K562 (cell line): ENCODE results near the gene MICAL1. TPM values are rescaled to one million over a fixed set of nuclear protein-coding genes. Genes with fewer than 3 reads are reported as not detected.

Source experiments
- ATAC-seq: fragments of 200-7000 bp; cut with Tn5 transposase; 3 replicates; pipeline ENCODE4 v1.9.1; 2020; ENCODE audit warnings: moderate library complexity
- BruUV-seq: library from RNA; stranded (reverse); fragments of 400-500 nt; replicated peaks from 2 replicates; lab custom pipeline; 2021; lab: Mats Ljungman, UMichigan
- CTCF ChIA-PET: fragments of 300-600 bp; formaldehyde crosslinking; extraction: SDS; loops from one replicate; lab custom pipeline; 2021; ENCODE audit warnings: low intra/inter-chr PET ratio; lab: Yijun Ruan, JAX
- POLR2A ChIA-PET: fragments of 300-600, 350-650 bp; sonication (Branson Sonifier 250); formaldehyde crosslinking; extraction: SDS; loops from one replicate; lab custom pipeline; 2021; ENCODE audit warnings: antibody characterized with exemption, inconsistent platforms; lab: Yijun Ruan, JAX
- DNase-seq, 4 experiments: peaks; one replicate each; pipeline versions ENCODE4 v3.0.0 to v3.0.0-alpha.2; 2011 to 2018; ENCODE audit warnings: low spot score in 3 of 4, mixed read lengths in 3 of 4; ENCODE audit errors: extremely low read depth in 1 of 4
- FAIRE-seq: peaks from 2 replicates; lab custom pipeline; 2011; peaks lifted over from hg19 to GRCh38; lab: Jason Lieb, UNC
- H2AFZ ChIP-seq: 2 replicates; pipeline ENCODE4 v1.6.0; 2011; ENCODE audit warnings: low read depth, low read length, control low read depth, inconsistent platforms
- H3K27ac ChIP-seq: fragments of 200-600 bp; 3 replicates; pipeline ENCODE4 v1.8.0; 2011; ENCODE audit warnings: low read depth, mild to moderate bottlenecking, control low read depth, inconsistent platforms, low read length, moderate library complexity, mixed read lengths; ENCODE audit errors: extremely low read depth
- H3K27me3 ChIP-seq, 2 experiments: fragments of 300-600 bp in 1 of 2; 2 replicates in 1 of 2; 3 replicates in 1 of 2; pipeline versions ENCODE4 v1.6.0 to v1.8.0; 2011; ENCODE audit warnings: inconsistent platforms in 2 of 2, low read length in 2 of 2, mild to moderate bottlenecking in 1 of 2, mixed read lengths in 1 of 2, moderate library complexity in 1 of 2; ENCODE audit not compliant: control insufficient read depth in 2 of 2, insufficient read depth in 2 of 2
- H3K36me3 ChIP-seq: fragments of 300-600 bp; 3 replicates; pipeline ENCODE4 v1.8.0; 2011; ENCODE audit warnings: mild to moderate bottlenecking, low read length, inconsistent platforms; ENCODE audit not compliant: control insufficient read depth, insufficient read depth
- H3K4me1 ChIP-seq, 2 experiments: fragments of 200-600 bp in 1 of 2; replicated peaks in 1 of 2; 2 replicates in 1 of 2; 3 replicates in 1 of 2; pipeline versions ENCODE4 v1.5.1 to v1.8.0; 2011; ENCODE audit warnings: inconsistent platforms in 2 of 2, low read length in 2 of 2, mild to moderate bottlenecking in 1 of 2, mixed read lengths in 1 of 2, moderate library complexity in 1 of 2; ENCODE audit not compliant: control insufficient read depth in 2 of 2, insufficient read depth in 2 of 2
- H3K4me2 ChIP-seq: 2 replicates; pipeline ENCODE4 v1.6.1; 2011; ENCODE audit warnings: low read length, control low read depth, inconsistent platforms, mixed read lengths; ENCODE audit not compliant: insufficient read depth
- H3K4me3 ChIP-seq: fragments of 200-600 bp; sonication (generic), shearing (Covaris generic); 2 replicates; pipeline ENCODE4 v1.5.1; 2016; ENCODE audit warnings: control low read depth, inconsistent platforms
- H3K79me2 ChIP-seq: fragments of 200-600 bp; 3 replicates; pipeline ENCODE4 v1.8.0; 2011; ENCODE audit warnings: low read length, inconsistent platforms; ENCODE audit not compliant: control insufficient read depth, insufficient read depth
- H3K9ac ChIP-seq, 2 experiments: 2 replicates each; pipeline versions ENCODE4 v1.6.0 to v1.6.1; 2011; ENCODE audit warnings: low read depth in 2 of 2, low read length in 2 of 2, control low read depth in 1 of 2, inconsistent platforms in 1 of 2, mild to moderate bottlenecking in 1 of 2, mixed read lengths in 1 of 2; ENCODE audit not compliant: insufficient read depth in 1 of 2
- H3K9me1 ChIP-seq: one replicate; pipeline ENCODE4 v1.6.0; 2011; ENCODE audit warnings: inconsistent platforms, mild to moderate bottlenecking, low read length, moderate library complexity; ENCODE audit not compliant: control insufficient read depth, insufficient read depth
- H3K9me3 ChIP-seq: replicated peaks from 2 replicates; pipeline ENCODE4 v1.5.1; 2011; ENCODE audit warnings: low read depth, low read length, inconsistent platforms; ENCODE audit not compliant: control insufficient read depth, insufficient read depth
- H4K20me1 ChIP-seq: replicated peaks from 2 replicates; pipeline ENCODE4 v1.6.1; 2011; ENCODE audit warnings: low read length, inconsistent platforms, mixed read lengths; ENCODE audit not compliant: control insufficient read depth, insufficient read depth
- CEBPG ChIP-seq, 3 experiments: fragments of 200-800 bp in 1 of 3; sonication (Bioruptor generic) in 1 of 3; sonication (generic) in 1 of 3; formaldehyde crosslinking in 1 of 3; IDR thresholded peaks in 2 of 3; conservative IDR thresholded peaks in 1 of 3; 2 replicates each; pipeline versions ENCODE4 v1.6.1 to v1.8.0; 2016 to 2022; ENCODE audit warnings: missing compliant biosample characterization in 2 of 3, missing genetic modification characterization in 2 of 3, mild to moderate bottlenecking in 1 of 3, missing genetic modification reagents in 1 of 3
- ELF2 ChIP-seq: fragments of 250-450 bp; sonication (Bioruptor Pico); IDR thresholded peaks from 2 replicates; pipeline ENCODE4 v1.5.0; 2021; ENCODE audit warnings: mild to moderate bottlenecking
- MAFF ChIP-seq: IDR thresholded peaks from 2 replicates; pipeline ENCODE4 v1.6.1; 2012; ENCODE audit warnings: low read length, improper control_type of control experiment
- WGBS: fragments of 100-300 bp; shearing (Covaris generic); methylation state at CpG from one replicate; pipeline ENCODE4 v1.1.6; 2016; ENCODE audit warnings: low coverage, mixed read lengths; ENCODE audit not compliant: insufficient coverage; ENCODE audit errors: missing lambda C conversion rate; 5-methylcytosine and 5-hydroxymethylcytosine counted together
- in situ Hi-C: fragments of 300-500 bp; cut with MboI; formaldehyde crosslinking; loops from 4 replicates; pipeline ENCODE4 v1.15.0; 2018; ENCODE audit warnings: inconsistent platforms, mixed read lengths
- intact Hi-C: fragments of 100-400 bp; cut with micrococcal nuclease; formaldehyde crosslinking; loops from 2 replicates; pipeline ENCODE4 v1.14.2; 2022
- polyA plus RNA-seq, 8 experiments: library from polyadenylated mRNA; depleted of rRNA in 4 of 8; stranded (reverse) in 5 of 8; unstranded in 3 of 8; fragments of >200 nt; fragmentation: Nextera tagmentation in 2 of 8; fragmentation: Illumina TruSeq in 1 of 8; extraction: Ambion mirVana in 2 of 8; extraction: Trizol in 1 of 8; gene quantifications; 2 replicates each; pipeline versions ENCODE4 v1.2.1 to v1.2.3, GENCODE V29; 2011 to 2014; ENCODE audit warnings: inconsistent platforms in 1 of 8, missing spikeins in 1 of 8
- total RNA-seq, 7 experiments: library from RNA; depleted of rRNA in 6 of 7; stranded (reverse); fragments of >200 nt in 6 of 7; fragmentation: Illumina TruSeq in 2 of 7; extraction: Trizol in 2 of 7; gene quantifications; 2 replicates each; pipeline versions ENCODE4 v1.2.1 to v1.2.3, GENCODE V29; 2011 to 2021; ENCODE audit warnings: low replicate concordance in 1 of 7

The MICAL1 gene
- total and polyA plus RNA-seq, 9 of the 15 experiments (the other 6 are each of a cell fraction or from before 2014, with no cell fraction given) = 0.07 to 15.2 (median 7.0) TPM

DNA sequence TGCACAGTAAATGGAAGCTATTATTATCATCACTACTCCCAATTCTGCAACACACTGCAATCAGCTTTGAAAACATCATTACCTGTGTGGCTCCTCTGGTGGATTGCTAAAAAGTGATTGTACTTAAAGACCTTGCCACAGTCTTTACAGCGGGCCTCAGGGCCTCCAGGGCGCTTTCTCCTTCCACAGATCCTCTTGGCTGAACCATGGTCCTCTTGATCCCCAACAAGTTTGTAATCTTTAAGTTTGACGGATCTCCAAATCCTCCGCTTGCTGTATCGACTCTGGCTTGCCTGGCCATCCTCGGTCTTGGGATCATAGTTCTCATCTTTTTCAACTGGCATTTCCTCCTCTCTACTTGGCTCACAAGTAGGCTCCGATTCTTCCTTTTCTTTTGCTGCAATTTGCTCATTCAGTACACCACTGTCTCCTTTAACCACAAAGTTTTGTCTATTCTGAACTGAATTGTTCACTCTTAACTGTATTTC is 25.5 kb upstream of the MICAL1 start:
- peaks cover 26 to 34% of the 10 kb centered on the region in 2 experiments for H3K4me1 ChIP-seq
- H3K79me2 ChIP-seq = peaks cover 66% of the 10 kb centered on the region
- H3K9me1 ChIP-seq = no peaks in the 10 kb centered on the region
- no peak overlapping the region for H3K27ac ChIP-seq
- peak overlapping the region in 1 of 2 experiments; percentile 49; a peak in 1 of 4 replicates for H3K9ac ChIP-seq
- H3K27me3 ChIP-seq = no peaks in the 10 kb centered on the region
- ChIA-PET POLR2A (interaction anchor here (0.6 to 1.6 kb wide), 4 partner anchors 10 to 21 kb away, joined by 3 to 4 read pairs (median 4); no protein-coding TSS in a partner anchor), CTCF (no interaction called here)
- DNase-seq (no peak), ATAC-seq (no peak), FAIRE-seq (no peak)
- TSS peak; percentile 46 for BruUV-seq
- 0 out of 2 replicates have a peak, but pooled peaks cover 3% of the 10 kb centered on the region for H4K20me1 ChIP-seq
- peak overlapping the region; percentile 20; the same call in 1 of the 2 replicates for H3K4me3 ChIP-seq
- H3K9me3 ChIP-seq = no peaks in the 10 kb centered on the region
- 78% methylated on average over 7 of the region's 7 CpGs for WGBS
- TF ChIP-seq MAFF (no peak), ELF2 (no peak), CEBPG (CRISPR knock-in tag; IDR thresholded peaks at IDR 0.05) (0 out of 2 replicates have a peak, but pooled peaks have one; percentile 26), CEBPG (tag; conservative IDR thresholded peaks at IDR 0.05 in 1 of 2, IDR thresholded peaks at IDR 0.05 in 1 of 2) (no peak)
- peak overlapping the region; percentile 50; the same call in 1 of the 2 replicates for H3K4me2 ChIP-seq
- peaks cover 52% of the 10 kb centered on the region for H3K36me3 ChIP-seq
- H2AFZ ChIP-seq = no peak overlapping the region
- intact Hi-C loops = no loop called here
- in situ Hi-C loops = no loop called here
